Measurements from ENCODE around the gene C1orf167. TPM values are rescaled to one million over a fixed set of nuclear protein-coding genes. Genes with fewer than 3 reads are reported as not detected.

C1orf167 gene
- total RNA-seq, 1 donor from 2014 or later: 6.8 TPM

DNA sequence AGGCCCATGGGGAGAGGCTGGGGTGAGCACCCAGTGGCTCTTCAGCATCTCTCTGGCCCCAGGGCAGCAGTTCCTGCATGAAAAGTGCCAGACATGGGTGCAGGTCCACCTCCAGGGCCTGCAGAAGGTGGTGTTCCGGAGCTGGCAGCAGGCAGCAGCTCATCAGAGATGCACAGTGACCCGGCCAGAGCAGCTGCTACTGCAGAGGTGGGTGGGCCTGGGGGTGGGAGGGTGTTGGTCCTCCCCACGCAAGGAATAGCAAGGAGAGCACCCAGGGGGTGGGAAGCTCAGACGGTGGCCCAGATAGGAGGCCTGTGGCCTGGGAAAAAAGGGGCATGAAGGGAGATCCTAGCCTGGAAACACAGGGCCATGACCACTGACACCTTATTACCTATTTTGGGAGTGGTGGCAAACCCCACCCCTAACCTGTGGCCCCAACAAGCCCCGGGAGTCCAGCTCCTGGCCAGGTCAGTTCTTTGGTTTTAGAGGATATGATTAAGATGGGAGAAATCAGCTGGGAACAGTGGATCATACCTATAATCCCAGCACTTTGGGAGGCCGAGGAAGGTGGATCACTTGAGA lies 20.2 kb downstream of the C1orf167 start:
- Histone ChIP-seq H3K4me1 (ENCODE audit: control insufficient read depth in 3 of 3, insufficient read depth in 3 of 3, low read length in 3 of 3) (peaks cover 19 to 27% (median 26%) of the 10 kb centered on the region in 3 donors), H3K27ac (ENCODE audit: low read depth, low read length) (no peak overlapping the region), H3K4me3 (ENCODE audit: low read length in 3 of 3) (no peak overlapping the region), H3K27me3 (ENCODE audit: control insufficient read depth in 3 of 3, insufficient read depth in 3 of 3, low read length in 3 of 3) (no peaks in the 10 kb centered on the region), H3K9me3 (ENCODE audit: control insufficient read depth in 3 of 3, low read length in 3 of 3) (no peaks in the 10 kb centered on the region), H3K36me3 (ENCODE audit: control insufficient read depth in 3 of 3, insufficient read depth in 3 of 3, low read length in 3 of 3) (no peaks in the 10 kb centered on the region), H3K9ac (ENCODE audit: low read depth in 1 of 3, low read length in 3 of 3) (no peak overlapping the region)

DNA sequence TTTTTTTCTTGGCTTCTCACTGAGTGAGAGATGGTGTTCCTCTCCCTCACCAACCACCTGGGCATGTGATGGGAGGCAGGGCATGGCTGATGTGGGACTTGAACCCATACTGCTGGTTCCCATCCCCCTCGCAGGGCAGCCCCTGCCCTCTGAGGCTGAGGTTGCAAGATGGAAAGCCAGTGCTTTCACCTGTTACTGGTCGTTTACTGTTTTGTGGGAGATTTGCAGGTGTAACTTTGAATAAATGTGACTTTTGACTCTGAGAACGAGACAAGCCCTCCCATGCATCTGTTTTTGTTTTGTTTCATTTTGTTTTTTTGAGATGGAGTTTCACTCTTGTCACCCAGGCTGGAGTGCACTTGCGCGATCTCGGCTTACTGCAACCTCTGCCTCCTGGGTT lies 21.6 kb downstream of the C1orf167 start:
- H3K27ac ChIP-seq (ENCODE audit: low read depth, low read length): no peak overlapping the region

DNA sequence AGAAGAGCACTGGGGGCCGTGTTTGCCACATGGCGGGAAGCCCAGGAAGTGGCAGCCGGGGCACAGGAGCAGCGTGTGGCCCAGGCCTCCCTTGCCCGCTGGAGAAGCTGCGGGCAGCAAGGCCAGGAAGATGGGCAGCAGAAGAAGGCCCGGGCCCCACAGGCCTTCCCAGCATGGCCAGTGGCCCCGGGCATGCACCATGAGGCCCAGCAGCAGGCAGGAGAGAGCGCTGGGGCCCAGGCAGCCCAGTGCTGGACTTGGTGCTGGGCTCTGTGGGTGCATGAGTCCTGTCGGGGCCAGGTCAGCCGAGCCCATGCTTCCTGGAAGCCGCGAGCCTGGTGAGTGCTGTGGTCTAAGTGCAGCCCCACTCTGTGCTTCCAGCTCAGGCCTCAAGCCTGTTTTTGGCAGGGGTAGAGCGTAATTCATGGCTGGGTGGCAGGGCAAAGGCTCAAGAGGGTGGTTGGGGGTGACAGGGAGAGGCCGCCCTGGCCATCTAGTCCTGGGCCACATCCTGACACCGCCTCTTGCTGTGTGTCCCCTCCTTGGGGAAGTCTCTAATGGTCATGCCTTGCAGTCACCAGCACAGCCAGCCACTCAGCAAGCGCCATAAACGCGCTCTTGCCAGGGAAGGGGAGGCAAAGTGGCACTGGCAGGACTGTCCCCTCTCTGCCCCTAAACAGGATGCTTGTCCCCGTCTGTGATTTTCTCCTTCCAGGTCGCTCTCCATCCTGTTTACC lies 22.4 kb downstream of the C1orf167 start:
- H3K4me1 ChIP-seq (ENCODE audit: control insufficient read depth in 3 of 3, insufficient read depth in 3 of 3, low read length in 3 of 3): peaks cover 41 to 49% (median 49%) of the 10 kb centered on the region in 3 donors
- H3K4me3 ChIP-seq (ENCODE audit: low read length in 3 of 3): peak overlapping the region in 1 of 3 donors; percentile 63
- H3K9me3 ChIP-seq (ENCODE audit: control insufficient read depth in 3 of 3, low read length in 3 of 3): no peaks in the 10 kb centered on the region
- H3K36me3 ChIP-seq (ENCODE audit: control insufficient read depth in 3 of 3, insufficient read depth in 3 of 3, low read length in 3 of 3): peaks cover 0 to 1% (median 1%) of the 10 kb centered on the region in 3 donors
- H3K9ac ChIP-seq (ENCODE audit: low read depth in 1 of 3, low read length in 3 of 3): peak overlapping the region; percentile 7 to 72 (median 59)
- H3K27me3 ChIP-seq (ENCODE audit: control insufficient read depth in 3 of 3, insufficient read depth in 3 of 3, low read length in 3 of 3): no peaks in the 10 kb centered on the region
- H3K27ac ChIP-seq (ENCODE audit: low read depth, low read length): peak overlapping the region; percentile 56

More for the DNA sequence above, 21.6 kb downstream of the C1orf167 start:
- Histone ChIP-seq H3K9me3 (ENCODE audit: control insufficient read depth in 3 of 3, low read length in 3 of 3) (no peaks in the 10 kb centered on the region), H3K36me3 (ENCODE audit: control insufficient read depth in 3 of 3, insufficient read depth in 3 of 3, low read length in 3 of 3) (no peaks in the 10 kb centered on the region), H3K4me3 (ENCODE audit: low read length in 3 of 3) (no peak overlapping the region), H3K4me1 (ENCODE audit: control insufficient read depth in 3 of 3, insufficient read depth in 3 of 3, low read length in 3 of 3) (peaks cover 33 to 41% (median 40%) of the 10 kb centered on the region in 3 donors), H3K9ac (ENCODE audit: low read depth in 1 of 3, low read length in 3 of 3) (no peak overlapping the region), H3K27me3 (ENCODE audit: control insufficient read depth in 3 of 3, insufficient read depth in 3 of 3, low read length in 3 of 3) (no peaks in the 10 kb centered on the region)

GRCh38 chr1:11784993-11785769 lies 23.2 kb downstream of the C1orf167 start:
- Histone ChIP-seq H3K4me3 (ENCODE audit: low read length in 3 of 3) (peak overlapping the region; percentile 54 to 63 (median 56)), H3K9ac (ENCODE audit: low read depth in 1 of 3, low read length in 3 of 3) (peak overlapping the region; percentile 7 to 72 (median 59)), H3K27ac (ENCODE audit: low read depth, low read length) (peak overlapping the region; percentile 56), H3K36me3 (ENCODE audit: control insufficient read depth in 3 of 3, insufficient read depth in 3 of 3, low read length in 3 of 3) (peaks cover 4 to 7% (median 6%) of the 10 kb centered on the region in 3 donors), H3K9me3 (ENCODE audit: control insufficient read depth in 3 of 3, low read length in 3 of 3) (no peaks in the 10 kb centered on the region), H3K27me3 (ENCODE audit: control insufficient read depth in 3 of 3, insufficient read depth in 3 of 3, low read length in 3 of 3) (no peaks in the 10 kb centered on the region), H3K4me1 (ENCODE audit: control insufficient read depth in 3 of 3, insufficient read depth in 3 of 3, low read length in 3 of 3) (peaks cover 49 to 57% (median 56%) of the 10 kb centered on the region in 3 donors)

DNA sequence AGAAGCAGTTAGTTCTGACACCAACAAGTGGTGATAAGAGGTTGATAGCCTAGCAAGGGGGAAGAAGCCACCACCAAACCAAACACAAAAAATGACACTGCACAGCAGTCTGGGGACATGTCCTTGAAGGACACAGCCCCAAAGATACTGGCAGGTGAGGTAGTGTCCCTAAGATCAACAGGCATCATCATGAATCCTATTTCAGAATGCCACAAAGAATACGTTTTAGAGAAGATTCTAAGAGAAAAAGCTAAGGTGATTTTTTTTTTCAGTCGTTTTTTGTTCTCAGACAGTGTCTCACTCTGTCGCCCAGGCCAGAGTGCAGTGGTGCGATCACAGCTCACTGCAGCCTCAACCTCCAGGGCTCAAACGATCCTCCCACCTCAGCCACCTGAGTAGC lies 24.2 kb downstream of the C1orf167 start:
- Histone ChIP-seq H3K9ac (ENCODE audit: low read depth in 1 of 3, low read length in 3 of 3) (no peak overlapping the region), H3K27me3 (ENCODE audit: control insufficient read depth in 3 of 3, insufficient read depth in 3 of 3, low read length in 3 of 3) (no peaks in the 10 kb centered on the region), H3K9me3 (ENCODE audit: control insufficient read depth in 3 of 3, low read length in 3 of 3) (no peaks in the 10 kb centered on the region), H3K27ac (ENCODE audit: low read depth, low read length) (peak overlapping the region; percentile 99), H3K36me3 (ENCODE audit: control insufficient read depth in 3 of 3, insufficient read depth in 3 of 3, low read length in 3 of 3) (peaks cover 7 to 10% (median 9%) of the 10 kb centered on the region in 3 donors), H3K4me1 (ENCODE audit: control insufficient read depth in 3 of 3, insufficient read depth in 3 of 3, low read length in 3 of 3) (peaks cover 57 to 67% (median 65%) of the 10 kb centered on the region in 3 donors), H3K4me3 (ENCODE audit: low read length in 3 of 3) (no peak overlapping the region)

DNA sequence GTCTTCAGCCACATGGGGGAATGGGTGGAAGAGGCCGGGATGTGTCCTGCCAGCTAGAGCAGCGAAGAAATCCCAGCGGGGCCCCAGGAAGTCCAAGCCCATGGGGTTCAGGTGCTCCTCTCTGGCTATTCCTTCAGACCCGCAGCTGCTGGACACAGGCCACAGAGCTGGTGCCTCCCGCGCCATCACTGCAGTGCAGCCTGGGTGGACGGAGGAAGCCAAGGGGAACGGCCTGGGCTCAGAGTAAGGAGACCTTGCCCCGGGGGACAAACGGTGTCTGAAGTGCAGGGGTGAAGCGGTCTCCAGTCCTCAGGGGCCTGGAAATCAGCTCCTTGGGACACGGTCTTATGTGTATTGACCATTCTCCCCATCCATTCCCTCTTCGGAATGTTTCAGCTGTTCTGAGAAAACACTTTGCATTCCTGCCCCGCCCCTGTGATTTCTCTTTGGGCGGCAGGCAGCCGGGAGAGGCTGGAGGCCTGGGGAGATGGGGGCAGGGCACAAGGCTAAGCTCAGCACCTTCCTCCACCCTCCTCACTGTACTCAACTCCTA lies 25.3 kb downstream of the C1orf167 start:
- Histone ChIP-seq H3K9me3 (ENCODE audit: control insufficient read depth in 3 of 3, low read length in 3 of 3) (no peaks in the 10 kb centered on the region), H3K27me3 (ENCODE audit: control insufficient read depth in 3 of 3, insufficient read depth in 3 of 3, low read length in 3 of 3) (no peaks in the 10 kb centered on the region), H3K36me3 (ENCODE audit: control insufficient read depth in 3 of 3, insufficient read depth in 3 of 3, low read length in 3 of 3) (peaks cover 13 to 17% (median 13%) of the 10 kb centered on the region in 3 donors), H3K27ac (ENCODE audit: low read depth, low read length) (peak overlapping the region; percentile 99), H3K4me1 (ENCODE audit: control insufficient read depth in 3 of 3, insufficient read depth in 3 of 3, low read length in 3 of 3) (peaks cover 69 to 78% (median 76%) of the 10 kb centered on the region in 3 donors), H3K9ac (ENCODE audit: low read depth in 1 of 3, low read length in 3 of 3) (peak overlapping the region; percentile 74 to 84 (median 78)), H3K4me3 (ENCODE audit: low read length in 3 of 3) (peak overlapping the region; percentile 62 to 78 (median 72))

DNA sequence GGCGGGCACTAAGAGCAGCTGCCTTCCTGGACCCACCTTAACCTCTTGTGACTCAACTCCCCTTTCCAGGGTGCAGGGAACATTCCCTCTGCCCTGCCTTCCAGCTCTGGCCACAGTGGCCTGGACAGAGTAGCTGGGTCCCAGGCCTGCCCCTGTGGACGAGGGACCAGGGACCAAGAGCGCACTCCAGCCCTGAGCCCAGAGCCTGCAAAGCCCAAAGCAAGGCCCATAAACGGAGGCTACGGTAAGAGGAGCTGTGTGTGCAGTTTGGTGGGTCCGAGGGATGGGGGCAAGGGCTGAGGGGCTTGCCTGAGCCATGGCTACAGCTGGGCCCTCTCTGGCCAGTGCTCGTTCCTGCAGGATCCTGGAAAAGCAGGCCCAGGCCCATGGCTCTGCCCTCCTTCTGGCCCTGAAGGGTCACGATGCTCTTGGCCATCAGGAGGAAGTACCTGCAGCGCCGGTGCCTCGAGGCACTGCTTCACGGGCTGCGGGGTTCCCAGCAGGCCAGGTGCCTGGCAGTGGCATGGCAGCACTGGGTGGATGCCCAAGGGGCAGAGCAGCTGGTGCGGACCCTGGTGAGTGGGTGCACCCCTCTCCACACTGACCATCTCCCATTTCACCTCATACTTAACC lies 25.9 kb downstream of the C1orf167 start:
- Histone ChIP-seq H3K27me3 (ENCODE audit: control insufficient read depth in 3 of 3, insufficient read depth in 3 of 3, low read length in 3 of 3) (no peaks in the 10 kb centered on the region), H3K4me1 (ENCODE audit: control insufficient read depth in 3 of 3, insufficient read depth in 3 of 3, low read length in 3 of 3) (peaks cover 75 to 84% (median 82%) of the 10 kb centered on the region in 3 donors), H3K4me3 (ENCODE audit: low read length in 3 of 3) (peak overlapping the region; percentile 62 to 78 (median 72)), H3K9me3 (ENCODE audit: control insufficient read depth in 3 of 3, low read length in 3 of 3) (no peaks in the 10 kb centered on the region), H3K36me3 (ENCODE audit: control insufficient read depth in 3 of 3, insufficient read depth in 3 of 3, low read length in 3 of 3) (peaks cover 16 to 23% (median 16%) of the 10 kb centered on the region in 3 donors), H3K27ac (ENCODE audit: low read depth, low read length) (peak overlapping the region; percentile 99), H3K9ac (ENCODE audit: low read depth in 1 of 3, low read length in 3 of 3) (peak overlapping the region; percentile 74 to 84 (median 78))

DNA sequence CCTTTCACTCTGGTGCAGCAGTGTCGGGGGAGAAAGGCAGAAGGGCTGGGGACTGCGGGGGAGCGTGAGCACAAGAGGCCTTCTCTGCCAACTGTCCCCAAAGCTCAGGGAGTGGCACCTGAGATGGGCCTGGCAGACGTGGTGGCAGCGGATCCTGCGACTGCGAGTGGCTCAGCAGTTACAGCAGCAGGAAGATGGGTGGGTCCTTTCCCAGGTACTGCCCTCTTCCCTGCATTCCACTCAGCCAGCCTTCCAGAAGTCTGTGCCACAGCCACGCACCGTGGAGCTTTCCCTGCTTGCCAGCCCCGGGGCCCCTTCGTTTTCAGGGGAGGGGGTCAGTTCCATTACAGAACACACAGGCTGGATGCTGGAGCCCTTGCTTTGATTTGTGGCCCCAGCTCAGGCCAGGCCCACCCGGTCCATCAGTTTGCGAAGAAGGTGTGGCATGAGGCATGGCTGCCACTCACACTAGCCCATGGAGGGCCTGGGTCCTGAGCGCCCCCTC lies 26.6 kb downstream of the C1orf167 start:
- Histone ChIP-seq H3K27ac (ENCODE audit: low read depth, low read length) (peak overlapping the region; percentile 99), H3K4me3 (ENCODE audit: low read length in 3 of 3) (peak overlapping the region; percentile 58 to 78 (median 62)), H3K4me1 (ENCODE audit: control insufficient read depth in 3 of 3, insufficient read depth in 3 of 3, low read length in 3 of 3) (peaks cover 75 to 85% (median 82%) of the 10 kb centered on the region in 3 donors), H3K9ac (ENCODE audit: low read depth in 1 of 3, low read length in 3 of 3) (peak overlapping the region; percentile 74 to 84 (median 78)), H3K36me3 (ENCODE audit: control insufficient read depth in 3 of 3, insufficient read depth in 3 of 3, low read length in 3 of 3) (peaks cover 18 to 23% (median 19%) of the 10 kb centered on the region in 3 donors), H3K27me3 (ENCODE audit: control insufficient read depth in 3 of 3, insufficient read depth in 3 of 3, low read length in 3 of 3) (no peaks in the 10 kb centered on the region), H3K9me3 (ENCODE audit: control insufficient read depth in 3 of 3, low read length in 3 of 3) (no peaks in the 10 kb centered on the region)

Measured in skeletal muscle tissue (tissue), 4 donors.